LNCaP clone FGC (cell line): ENCODE data around the gene SNX10.
A peak's percentile ranks its signal among the peaks of the same experiment; 100 is the strongest.
"Not testable (repeated sequence)": the region's sequence is repeated elsewhere in the genome, so short reads cannot be mapped to it uniquely, and the experiment has no call there.

ENCODE experiments used
- DNase-seq: peaks from one replicate; pipeline ENCODE4 v3.0.0-alpha.2; 2011; ENCODE audit warnings: low read depth
- H3K4me3 ChIP-seq: 2 replicates; pipeline ENCODE4 v1.5.1; 2011; ENCODE audit warnings: mild to moderate bottlenecking, low read depth, low read length, control low read depth
- CTCF ChIP-seq: IDR thresholded peaks from 2 replicates; pipeline ENCODE4 v1.5.1; 2012; ENCODE audit warnings: mild to moderate bottlenecking; ENCODE audit not compliant: control insufficient read depth, insufficient read depth; ENCODE audit errors: extremely low read depth

SNX10 gene

GRCh38 chr7:26291699-26292538, at the start of gene SNX10:
SNX10 (plus strand) TSS chr7:26291862; CDS start chr7:26346443, 54,581 bp downstream.
- TF ChIP-seq CTCF = peak; percentile 76
- peak within 1 kb of the TSS; percentile 65 for H3K4me3 ChIP-seq
- DNase-seq = no peak

GRCh38 chr7:26245150-26245549, 46.5 kb upstream of the SNX10 start:
- no peak overlapping the region for H3K4me3 ChIP-seq
- no peak for DNase-seq
- TF ChIP-seq CTCF = no peak

- no peak for DNase-seq
- TF ChIP-seq CTCF = no peak
- H3K4me3 ChIP-seq = no peak overlapping the region
Observed at GRCh38 chr7:26250239-26250638, 41.4 kb upstream of the SNX10 start.

- not testable (repeated sequence) for DNase-seq, H3K4me3 ChIP-seq
Observed at GRCh38 chr7:26261866-26262265, 29.8 kb upstream of the SNX10 start.

- TF ChIP-seq CTCF = no peak
- H3K4me3 ChIP-seq = no peak overlapping the region
- no peak for DNase-seq
Observed at GRCh38 chr7:26265065-26265464, 26.6 kb upstream of the SNX10 start.

- H3K4me3 ChIP-seq = no peak overlapping the region
- no peak for DNase-seq
- no peak for TF ChIP-seq CTCF
Observed at GRCh38 chr7:26265499-26266075, 26.1 kb upstream of the SNX10 start.

GRCh38 chr7:26267601-26268166, 24.0 kb upstream of the SNX10 start:
- TF ChIP-seq CTCF = no peak
- no peak for DNase-seq
- H3K4me3 ChIP-seq = no peak overlapping the region
